WERI-Rb-1 (cell line): ENCODE data around the gene GLIPR1L2.

Experiments used
- DNase-seq: peaks from one replicate; pipeline ENCODE4 v3.0.0-alpha.2; 2020
- H3K27ac ChIP-seq: fragments of 250-450 bp; sonication (Bioruptor Pico); 2 replicates; pipeline ENCODE4 v1.5.1; 2020; ENCODE audit warnings: mild to moderate bottlenecking, moderate library complexity
- H3K27me3 ChIP-seq: fragments of 250-450 bp; sonication (Bioruptor Pico); 2 replicates; pipeline ENCODE4 v1.5.1; 2021; ENCODE audit warnings: mild to moderate bottlenecking, low read depth, moderate library complexity; ENCODE audit not compliant: insufficient read depth, severe bottlenecking
- H3K36me3 ChIP-seq: fragments of 250-450 bp; sonication (Bioruptor Pico); 2 replicates; pipeline ENCODE4 v1.5.1; 2020; ENCODE audit warnings: mild to moderate bottlenecking, moderate library complexity
- H3K4me3 ChIP-seq: 2 replicates; pipeline ENCODE4 v1.5.1; 2011; ENCODE audit warnings: low read depth, mild to moderate bottlenecking, control low read depth, low read length
- H3K9me3 ChIP-seq: fragments of 250-450 bp; sonication (Bioruptor Pico); 2 replicates; pipeline ENCODE4 v1.5.1; 2021; ENCODE audit warnings: mild to moderate bottlenecking, moderate library complexity; ENCODE audit not compliant: severe bottlenecking
- CTCF ChIP-seq: IDR thresholded peaks from 2 replicates; pipeline ENCODE4 v1.5.1; 2011; ENCODE audit warnings: low read depth, mild to moderate bottlenecking, control low read depth, inconsistent platforms, low read length

The GLIPR1L2 gene

GRCh38 chr12:75354011-75354410 lies 36.9 kb upstream of the GLIPR1L2 start:
- TF ChIP-seq CTCF = no peak
- no peak for DNase-seq

GRCh38 chr12:75360920-75361319 lies 30.0 kb upstream of the GLIPR1L2 start:
- TF ChIP-seq CTCF = no peak
- no peak overlapping the region for H3K4me3 ChIP-seq
- no peaks in the 10 kb centered on the region for H3K36me3 ChIP-seq
- no peaks in the 10 kb centered on the region for H3K27me3 ChIP-seq
- H3K27ac ChIP-seq = no peak overlapping the region
- H3K9me3 ChIP-seq = no peaks in the 10 kb centered on the region
- no peak for DNase-seq

More at GRCh38 chr12:75354011-75354410, 36.9 kb upstream of the GLIPR1L2 start:
- Histone ChIP-seq H3K27ac (no peak overlapping the region), H3K9me3 (no peaks in the 10 kb centered on the region), H3K27me3 (no peaks in the 10 kb centered on the region), H3K36me3 (no peaks in the 10 kb centered on the region), H3K4me3 (no peak overlapping the region)

GRCh38 chr12:75361408-75361807 lies 29.5 kb upstream of the GLIPR1L2 start:
- no peak overlapping the region for H3K27ac ChIP-seq
- TF ChIP-seq CTCF = no peak
- H3K9me3 ChIP-seq = no peaks in the 10 kb centered on the region
- DNase-seq = no peak
- H3K27me3 ChIP-seq = no peaks in the 10 kb centered on the region
- H3K4me3 ChIP-seq = no peak overlapping the region
- no peaks in the 10 kb centered on the region for H3K36me3 ChIP-seq

DNA sequence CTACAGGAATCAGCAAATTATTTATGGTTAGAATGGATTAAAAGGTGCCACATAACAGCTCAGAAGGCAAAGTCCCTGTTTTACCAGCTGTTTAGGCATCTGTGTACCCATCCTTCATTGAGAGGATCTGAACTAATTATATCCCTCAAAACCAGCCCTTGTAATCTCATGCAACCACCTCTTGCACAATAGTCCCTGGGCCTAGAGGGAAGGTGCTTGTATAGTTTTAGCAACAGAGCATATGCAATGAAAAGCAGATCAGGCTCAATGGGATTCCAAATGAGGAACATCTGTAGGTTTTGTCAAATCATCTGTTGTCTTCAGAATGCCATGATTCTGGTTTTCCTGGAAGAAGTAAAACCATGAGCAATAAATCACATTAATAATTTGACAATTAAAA lies 26.0 kb upstream of the GLIPR1L2 start:
- no peak for TF ChIP-seq CTCF
- no peak for DNase-seq
- Histone ChIP-seq H3K4me3 (no peak overlapping the region), H3K9me3 (no peaks in the 10 kb centered on the region), H3K36me3 (no peaks in the 10 kb centered on the region), H3K27ac (no peak overlapping the region), H3K27me3 (no peaks in the 10 kb centered on the region)

GRCh38 chr12:75366629-75367028 lies 24.3 kb upstream of the GLIPR1L2 start:
- no peak for DNase-seq
- no peaks in the 10 kb centered on the region for H3K9me3 ChIP-seq
- H3K36me3 ChIP-seq = no peaks in the 10 kb centered on the region
- no peaks in the 10 kb centered on the region for H3K27me3 ChIP-seq
- no peak for TF ChIP-seq CTCF
- H3K27ac ChIP-seq = no peak overlapping the region
- H3K4me3 ChIP-seq = no peak overlapping the region

DNA sequence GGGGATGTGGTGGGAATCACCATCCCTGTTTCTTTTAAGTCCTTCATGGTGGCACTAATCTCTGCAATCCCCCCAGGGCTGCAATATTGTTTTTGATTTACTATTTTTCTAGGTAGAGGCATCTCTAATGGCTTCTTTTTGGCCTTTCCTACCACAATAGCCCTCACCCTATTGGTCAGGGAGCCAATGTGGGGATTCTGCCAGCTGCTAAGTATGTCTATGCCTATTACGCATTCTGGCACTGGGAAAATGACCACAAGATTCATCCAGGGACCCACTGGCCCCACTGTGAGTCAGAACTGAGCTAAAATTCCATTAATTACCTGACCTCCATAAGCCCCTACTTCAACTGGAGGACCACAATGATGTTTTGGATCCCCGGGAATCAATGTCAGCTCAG lies 15.9 kb upstream of the GLIPR1L2 start:
- Histone ChIP-seq H3K9me3 (no peaks in the 10 kb centered on the region), H3K27ac (no peak overlapping the region), H3K4me3 (no peak overlapping the region), H3K36me3 (no peaks in the 10 kb centered on the region), H3K27me3 (no peaks in the 10 kb centered on the region)
- DNase-seq = no peak
- TF ChIP-seq CTCF = no peak
